Ishikawa (cell line): ENCODE results near the gene GPRC6A.

ENCODE experiments used
- CEBPB ChIP-seq: IDR thresholded peaks from 2 replicates; pipeline ENCODE4 v1.6.1; 2012
- CREB1 ChIP-seq: IDR thresholded peaks from 2 replicates; pipeline ENCODE4 v1.6.1; 2012; ENCODE audit warnings: low read depth
- EGR1 ChIP-seq: IDR thresholded peaks from 2 replicates; pipeline ENCODE4 v1.6.1; 2012
- EP300 ChIP-seq: IDR thresholded peaks from 2 replicates; pipeline ENCODE4 v1.6.1; 2012; ENCODE audit warnings: borderline replicate concordance
- FOXM1 ChIP-seq: IDR thresholded peaks from 2 replicates; pipeline ENCODE4 v1.6.1; 2012; ENCODE audit warnings: low read depth, borderline replicate concordance
- NFIC ChIP-seq: IDR thresholded peaks from 2 replicates; pipeline ENCODE4 v1.6.1; 2012
- RAD21 ChIP-seq: IDR thresholded peaks from 2 replicates; pipeline ENCODE4 v1.6.1; 2012; ENCODE audit warnings: low read depth
- TAF1 ChIP-seq: IDR thresholded peaks from 2 replicates; pipeline ENCODE4 v1.6.1; 2012; ENCODE audit warnings: low read depth, mild to moderate bottlenecking
- TCF12 ChIP-seq: IDR thresholded peaks from 2 replicates; pipeline ENCODE4 v1.6.1; 2012; ENCODE audit warnings: low read depth
- TEAD4 ChIP-seq: IDR thresholded peaks from 2 replicates; pipeline ENCODE4 v1.6.1; 2012
- YY1 ChIP-seq: IDR thresholded peaks from 2 replicates; pipeline ENCODE4 v1.6.1; 2012; ENCODE audit warnings: low read depth
- ZBTB7A ChIP-seq: IDR thresholded peaks from 2 replicates; pipeline ENCODE4 v1.6.1; 2012; ENCODE audit warnings: low read depth
- TF ChIP-seq, protein P1 (sequence below): IDR thresholded peaks from 2 replicates; pipeline ENCODE4 v1.6.1; 2012; ENCODE audit warnings: low read depth, mild to moderate bottlenecking
- TF ChIP-seq, protein P2 (sequence below): IDR thresholded peaks from 2 replicates; pipeline ENCODE4 v1.6.1; 2012
- TF ChIP-seq, protein P3 (sequence below): IDR thresholded peaks from 2 replicates; pipeline ENCODE4 v1.6.1; 2012

GPRC6A gene

GRCh38 chr6:116779573-116780164, 49.2 kb downstream of the GPRC6A start:
- TF ChIP-seq EGR1 (no peak), RAD21 (peak; percentile 46; the same call in 1 of the 2 replicates)

GRCh38 chr6:116773886-116774285, 55.0 kb downstream of the GPRC6A start:
- TF ChIP-seq NFIC (no peak), TAF1 (no peak), CEBPB (no peak), TCF12 (no peak), RAD21 (no peak), CREB1 (no peak), FOXM1 (no peak), EGR1 (no peak), TEAD4 (no peak), YY1 (no peak)
- TF ChIP-seq, protein P1, sequence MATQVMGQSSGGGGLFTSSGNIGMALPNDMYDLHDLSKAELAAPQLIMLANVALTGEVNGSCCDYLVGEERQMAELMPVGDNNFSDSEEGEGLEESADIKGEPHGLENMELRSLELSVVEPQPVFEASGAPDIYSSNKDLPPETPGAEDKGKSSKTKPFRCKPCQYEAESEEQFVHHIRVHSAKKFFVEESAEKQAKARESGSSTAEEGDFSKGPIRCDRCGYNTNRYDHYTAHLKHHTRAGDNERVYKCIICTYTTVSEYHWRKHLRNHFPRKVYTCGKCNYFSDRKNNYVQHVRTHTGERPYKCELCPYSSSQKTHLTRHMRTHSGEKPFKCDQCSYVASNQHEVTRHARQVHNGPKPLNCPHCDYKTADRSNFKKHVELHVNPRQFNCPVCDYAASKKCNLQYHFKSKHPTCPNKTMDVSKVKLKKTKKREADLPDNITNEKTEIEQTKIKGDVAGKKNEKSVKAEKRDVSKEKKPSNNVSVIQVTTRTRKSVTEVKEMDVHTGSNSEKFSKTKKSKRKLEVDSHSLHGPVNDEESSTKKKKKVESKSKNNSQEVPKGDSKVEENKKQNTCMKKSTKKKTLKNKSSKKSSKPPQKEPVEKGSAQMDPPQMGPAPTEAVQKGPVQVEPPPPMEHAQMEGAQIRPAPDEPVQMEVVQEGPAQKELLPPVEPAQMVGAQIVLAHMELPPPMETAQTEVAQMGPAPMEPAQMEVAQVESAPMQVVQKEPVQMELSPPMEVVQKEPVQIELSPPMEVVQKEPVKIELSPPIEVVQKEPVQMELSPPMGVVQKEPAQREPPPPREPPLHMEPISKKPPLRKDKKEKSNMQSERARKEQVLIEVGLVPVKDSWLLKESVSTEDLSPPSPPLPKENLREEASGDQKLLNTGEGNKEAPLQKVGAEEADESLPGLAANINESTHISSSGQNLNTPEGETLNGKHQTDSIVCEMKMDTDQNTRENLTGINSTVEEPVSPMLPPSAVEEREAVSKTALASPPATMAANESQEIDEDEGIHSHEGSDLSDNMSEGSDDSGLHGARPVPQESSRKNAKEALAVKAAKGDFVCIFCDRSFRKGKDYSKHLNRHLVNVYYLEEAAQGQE: no peak
- TF ChIP-seq, protein P2, sequence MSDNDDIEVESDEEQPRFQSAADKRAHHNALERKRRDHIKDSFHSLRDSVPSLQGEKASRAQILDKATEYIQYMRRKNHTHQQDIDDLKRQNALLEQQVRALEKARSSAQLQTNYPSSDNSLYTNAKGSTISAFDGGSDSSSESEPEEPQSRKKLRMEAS: no peak
- TF ChIP-seq, protein P3, sequence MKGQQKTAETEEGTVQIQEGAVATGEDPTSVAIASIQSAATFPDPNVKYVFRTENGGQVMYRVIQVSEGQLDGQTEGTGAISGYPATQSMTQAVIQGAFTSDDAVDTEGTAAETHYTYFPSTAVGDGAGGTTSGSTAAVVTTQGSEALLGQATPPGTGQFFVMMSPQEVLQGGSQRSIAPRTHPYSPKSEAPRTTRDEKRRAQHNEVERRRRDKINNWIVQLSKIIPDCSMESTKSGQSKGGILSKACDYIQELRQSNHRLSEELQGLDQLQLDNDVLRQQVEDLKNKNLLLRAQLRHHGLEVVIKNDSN: no peak

GRCh38 chr6:116772450-116772849, 56.4 kb downstream of the GPRC6A start:
- TF ChIP-seq YY1: no peak
- TF ChIP-seq, protein P1: no peak
- TF ChIP-seq, protein P3: no peak
- TF ChIP-seq ZBTB7A: no peak
- TF ChIP-seq EGR1: no peak
- no peak for TF ChIP-seq CREB1
- no peak for TF ChIP-seq NFIC
- no peak for TF ChIP-seq CEBPB

DNA sequence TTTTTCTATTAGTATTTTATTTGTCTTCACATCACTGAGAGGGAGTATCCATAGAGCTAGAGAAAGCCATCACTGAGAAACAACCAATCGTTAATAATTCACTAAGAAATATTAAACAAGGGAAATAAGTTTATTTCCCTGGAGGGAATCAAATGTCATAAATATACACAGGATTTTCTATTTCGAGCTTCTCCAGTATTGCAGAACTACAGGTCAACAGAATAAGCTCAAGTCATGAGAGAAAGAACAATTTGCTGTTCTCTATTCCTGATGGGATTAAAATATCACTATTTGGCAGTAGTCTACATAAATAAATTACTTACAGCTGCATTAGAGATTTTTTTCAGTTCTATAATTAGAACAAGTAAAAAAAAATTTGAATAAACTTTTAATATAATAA, 61.2 kb downstream of the GPRC6A start:
- no peak for TF ChIP-seq CEBPB
- no peak for TF ChIP-seq TEAD4
- TF ChIP-seq, protein P1: no peak
- no peak for TF ChIP-seq ZBTB7A
- no peak for TF ChIP-seq NFIC
- TF ChIP-seq EP300: no peak
- TF ChIP-seq, protein P3: no peak
- TF ChIP-seq TAF1: no peak
- no peak for TF ChIP-seq YY1
- TF ChIP-seq, protein P2: no peak
